Gastrocnemius medialis (tissue), 4 donors: Measurements from ENCODE around the gene APBB3. TPM values are rescaled to one million over a fixed set of nuclear protein-coding genes. Genes with fewer than 3 reads are reported as not detected.
A peak's percentile ranks its signal among the peaks of the same experiment; 100 is the strongest.

ENCODE experiments used
- ATAC-seq, 2 donors: fragments of 150-250 bp; one replicate each; pipeline ENCODE4 v1.9.1; 2016
- DNase-seq, 2 donors: peaks; one replicate each; pipeline ENCODE4 v3.0.0-alpha.2; 2019
- H3K27ac ChIP-seq, 4 donors: fragments of 200-600 bp; sonication (generic); 1 replicate in 1 of 4; 2 replicates in 3 of 4; pipeline ENCODE4 v1.5.1; 2016 to 2018; ENCODE audit warnings: mild to moderate bottlenecking in 2 of 4, moderate library complexity in 1 of 4
- H3K27me3 ChIP-seq, 3 donors: fragments of 200-600 bp; sonication (generic) in 2 of 3; 1 replicate in 1 of 3; 2 replicates in 2 of 3; pipeline versions ENCODE4 v1.5.1 to v1.6.0; 2016 to 2019; ENCODE audit warnings: mild to moderate bottlenecking in 1 of 3, moderate library complexity in 1 of 3
- H3K36me3 ChIP-seq, 2 donors: fragments of 200-600 bp; sonication (generic) in 1 of 2; one replicate each; pipeline ENCODE4 v1.5.1; 2017 to 2018
- H3K4me1 ChIP-seq, 2 donors: fragments of 200-600 bp; sonication (generic) in 1 of 2; one replicate each; pipeline ENCODE4 v1.5.1; 2016 to 2017; ENCODE audit warnings: mild to moderate bottlenecking in 2 of 2
- H3K4me3 ChIP-seq, 4 donors: fragments of 200-600 bp; sonication (generic) in 3 of 4; 1 replicate in 1 of 4; 2 replicates in 3 of 4; pipeline ENCODE4 v1.5.1; 2016 to 2019; ENCODE audit warnings: mild to moderate bottlenecking in 2 of 4
- H3K9me3 ChIP-seq, 3 donors: fragments of 200-600 bp; sonication (generic) in 2 of 3; 1 replicate in 1 of 3; 2 replicates in 2 of 3; pipeline ENCODE4 v1.5.1; 2016 to 2019
- CTCF ChIP-seq, 5 experiments: fragments of 450-650 bp in 3 of 5; fragments of 200-600 bp in 2 of 5; sonication (generic) in 2 of 5; IDR thresholded peaks in 4 of 5; conservative IDR thresholded peaks in 1 of 5; 1 replicate in 4 of 5; 2 replicates in 1 of 5; pipeline ENCODE4 v1.5.1; 2016 to 2019; ENCODE audit warnings: antibody characterized with exemption in 5 of 5, mild to moderate bottlenecking in 3 of 5, moderate library complexity in 3 of 5
- POLR2A ChIP-seq, 2 donors: fragments of 450-650 bp; IDR thresholded peaks; one replicate each; pipeline ENCODE4 v1.6.1; 2017; ENCODE audit warnings: antibody characterized with exemption in 2 of 2, mild to moderate bottlenecking in 2 of 2, moderate library complexity in 2 of 2
- in situ Hi-C, 4 donors: fragments of 200-750 bp; cut with MboI; loops; one replicate each; pipeline versions ENCODE4 v1.15.0 to v1.8.0; 2017; ENCODE audit warnings: low sequenced_read_pairs in 4 of 4
- intact Hi-C: fragments of 100-400 bp; cut with DNase I; formaldehyde crosslinking; loops from one replicate; pipeline ENCODE4 v1.15.1; 2023; ENCODE audit warnings: low total_unique reads
- total RNA-seq, 4 donors: library from RNA; depleted of rRNA; stranded (reverse); fragments of >200 nt; gene quantifications; one replicate each; pipeline versions ENCODE4 v1.1.0 to v1.2.3, GENCODE V29; 2016

Gene APBB3
- total RNA-seq: 10 to 100 TPM in 2 of 4 donors, 1 to 10 TPM in 2; 4.1 to 12.5 (median 9.0) TPM

- DNase-seq (peak; percentile 98 to 99), ATAC-seq (peak; percentile 85 to 92)
- Histone ChIP-seq H3K27me3 (no peaks in the 10 kb centered on the region), H3K36me3 (peaks cover 0 to 23% of the 10 kb centered on the region in 2 donors), H3K9me3 (no peaks in the 10 kb centered on the region), H3K27ac (peak within 1 kb of the TSS; percentile 97 to 99 (median 98)), H3K4me3 (peak within 1 kb of the TSS; percentile 77 to 92 (median 84)), H3K4me1 (peaks cover 62% of the 10 kb centered on the region in 2 donors)
- intact Hi-C loops (loop anchor here (1.0 to 2.0 kb wide), 3 partner anchors 16 to 163 kb away; partner anchors contain the start of genes ANKHD1 and TMCO6), in situ Hi-C loops (loop anchor here in 2 of 4 donors (5.0 to 25.0 kb wide), 2 partner anchors 78 to 327 kb away; no protein-coding TSS in a partner anchor)
- TF ChIP-seq POLR2A (IDR thresholded peaks at IDR 0.05) (peak; percentile 92), CTCF (IDR thresholded peaks at IDR 0.05 in 4 of 5, conservative IDR thresholded peaks at IDR 0.05 in 1 of 5) (no peak)
These were observed at the start of gene APBB3, which contains the start of gene SLC35A4 for GRCh38 chr5:140564196-140565023. Gene APBB3, minus strand, starts transcription at chr5:140564598. Its CDS starts 353 bp downstream, at chr5:140564245. Gene SLC35A4, plus strand, starts transcription at chr5:140564828. Its CDS starts 2,342 bp downstream, at chr5:140567170.

- in situ Hi-C loops (no loop called here), intact Hi-C loops (no loop called here)
- H3K36me3 ChIP-seq: no peaks in the 10 kb centered on the region
- DNase-seq: no peak
- no peaks in the 10 kb centered on the region for H3K9me3 ChIP-seq
- H3K4me3 ChIP-seq: no peak overlapping the region
- no peak overlapping the region for H3K27ac ChIP-seq
- no peaks in the 10 kb centered on the region for H3K27me3 ChIP-seq
- no peak for ATAC-seq
- no peaks in the 10 kb centered on the region for H3K4me1 ChIP-seq
- no peak for TF ChIP-seq POLR2A (IDR thresholded peaks at IDR 0.05)
- TF ChIP-seq CTCF (IDR thresholded peaks at IDR 0.05 in 4 of 5, conservative IDR thresholded peaks at IDR 0.05 in 1 of 5): no peak
These were observed 46.7 kb upstream of the APBB3 start for GRCh38 chr5:140611020-140611521.

- in situ Hi-C loops (no loop called here), intact Hi-C loops (no loop called here)
- peak in 1 of 2 donors; percentile 36 for ATAC-seq
- DNase-seq: peak; percentile 21 to 33
- peak in 1 of 2 donors; percentile 19 for TF ChIP-seq POLR2A (IDR thresholded peaks at IDR 0.05)
- TF ChIP-seq CTCF (IDR thresholded peaks at IDR 0.05 in 4 of 5, conservative IDR thresholded peaks at IDR 0.05 in 1 of 5): no peak
- Histone ChIP-seq H3K4me3 (no peak overlapping the region), H3K27ac (peak overlapping the region in 1 of 4 donors; percentile 28), H3K27me3 (no peaks in the 10 kb centered on the region), H3K4me1 (no peaks in the 10 kb centered on the region), H3K9me3 (no peaks in the 10 kb centered on the region), H3K36me3 (no peaks in the 10 kb centered on the region)
These were observed 44.7 kb upstream of the APBB3 start for GRCh38 chr5:140609126-140609525.

GRCh38 chr5:140608722-140609121, 44.3 kb upstream of the APBB3 start:
- H3K27ac ChIP-seq: no peak overlapping the region
- intact Hi-C loops (no loop called here), in situ Hi-C loops (no loop called here)
- ATAC-seq (no peak), DNase-seq (no peak)
- H3K36me3 ChIP-seq: no peaks in the 10 kb centered on the region
- H3K4me3 ChIP-seq: no peak overlapping the region
- no peaks in the 10 kb centered on the region for H3K27me3 ChIP-seq
- no peak for TF ChIP-seq CTCF (IDR thresholded peaks at IDR 0.05 in 4 of 5, conservative IDR thresholded peaks at IDR 0.05 in 1 of 5)
- TF ChIP-seq POLR2A (IDR thresholded peaks at IDR 0.05): no peak
- no peaks in the 10 kb centered on the region for H3K4me1 ChIP-seq
- no peaks in the 10 kb centered on the region for H3K9me3 ChIP-seq
